Activated B cell treated with CpG ODN at 0.5 μM for 24 hours (primary cell): ENCODE data around the gene SPART. TPM values are rescaled to one million over a fixed set of nuclear protein-coding genes. Genes with fewer than 3 reads are reported as not detected.
"Not testable (repeated sequence)": the region's sequence is repeated elsewhere in the genome, so short reads cannot be mapped to it uniquely, and the experiment has no call there.

Source experiments
- ATAC-seq: fragments of 200-7000 bp; cut with Tn5 transposase; one replicate; pipeline ENCODE4 v1.10.0; 2021; ENCODE audit warnings: low read depth, mild to moderate bottlenecking, moderate library complexity
- CTCF ChIA-PET: fragments of 350-600 bp; sonication (Branson Sonifier 250); formaldehyde crosslinking; loops from one replicate; lab custom pipeline; 2021; ENCODE audit warnings: antibody characterized with exemption; lab: Charles Lee
- POLR2A ChIA-PET: fragments of 350-600 bp; sonication (Branson Sonifier 250); formaldehyde crosslinking; loops from one replicate; lab custom pipeline; 2021; ENCODE audit warnings: antibody characterized with exemption; lab: Charles Lee
- DNase-seq: peaks from one replicate; pipeline ENCODE4 v3.0.0; 2022
- H3K27ac Mint-ChIP-seq: one replicate; pipeline ENCODE4 v1.8.0; 2020; ENCODE audit warnings: mixed read lengths
- H3K27me3 Mint-ChIP-seq: one replicate; pipeline ENCODE4 v1.8.0; 2021; ENCODE audit warnings: mixed read lengths
- H3K36me3 Mint-ChIP-seq: one replicate; pipeline ENCODE4 v1.8.0; 2021; ENCODE audit warnings: low read depth, mixed read lengths
- H3K4me1 Mint-ChIP-seq: one replicate; pipeline ENCODE4 v1.8.0; 2021; ENCODE audit warnings: mixed read lengths
- H3K4me3 Mint-ChIP-seq: one replicate; pipeline ENCODE4 v1.8.0; 2020; ENCODE audit warnings: mild to moderate bottlenecking, mixed read lengths
- H3K9me3 Mint-ChIP-seq: one replicate; pipeline ENCODE4 v1.8.0; 2020; ENCODE audit warnings: mixed read lengths
- intact Hi-C: fragments of 100-400 bp; cut with micrococcal nuclease; formaldehyde crosslinking; loops from one replicate; pipeline ENCODE4 v1.15.1; 2024
- total RNA-seq: library from RNA; stranded (reverse); gene quantifications from 2 replicates; pipeline ENCODE4 v1.2.3, GENCODE V29; 2022
- TF ChIP-seq, protein P1 (sequence below): fragments of 200-600 bp; IDR thresholded peaks from one replicate; pipeline ENCODE4 v1.8.0; 2022; ENCODE audit warnings: antibody characterized with exemption, mild to moderate bottlenecking

SPART gene
- total RNA-seq, 1 donor from 2014 or later, result 19.8 TPM

DNA sequence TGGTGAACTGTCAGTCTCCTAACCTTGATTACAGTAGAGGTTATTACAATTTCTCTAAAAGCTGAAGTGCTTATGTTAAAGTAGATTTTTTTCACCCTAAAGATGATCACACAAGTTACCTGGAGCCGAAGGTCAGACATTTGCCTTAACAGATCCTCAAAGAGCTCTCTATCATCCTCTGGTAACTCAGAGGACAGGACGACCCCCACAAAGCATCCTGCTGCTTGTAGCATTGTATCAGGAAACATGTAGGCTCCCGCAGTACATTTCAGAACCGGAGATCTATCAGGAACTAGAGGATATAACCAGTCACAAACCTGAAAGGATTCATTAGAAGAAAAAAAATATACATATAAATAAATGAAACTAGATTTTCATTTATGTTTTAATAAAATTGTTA lies 14.9 kb downstream of the SPART start:
- ChIA-PET CTCF (no interaction called here), POLR2A (no interaction called here)
- H3K27ac Mint-ChIP-seq, result no peak overlapping the region
- ATAC-seq, result no peak
- peaks cover 35% of the 10 kb centered on the region for H3K36me3 Mint-ChIP-seq
- intact Hi-C loops, result no loop called here
- H3K4me3 Mint-ChIP-seq, result no peak overlapping the region
- no peaks in the 10 kb centered on the region for H3K27me3 Mint-ChIP-seq
- DNase-seq, result no peak
- TF ChIP-seq, protein P1, sequence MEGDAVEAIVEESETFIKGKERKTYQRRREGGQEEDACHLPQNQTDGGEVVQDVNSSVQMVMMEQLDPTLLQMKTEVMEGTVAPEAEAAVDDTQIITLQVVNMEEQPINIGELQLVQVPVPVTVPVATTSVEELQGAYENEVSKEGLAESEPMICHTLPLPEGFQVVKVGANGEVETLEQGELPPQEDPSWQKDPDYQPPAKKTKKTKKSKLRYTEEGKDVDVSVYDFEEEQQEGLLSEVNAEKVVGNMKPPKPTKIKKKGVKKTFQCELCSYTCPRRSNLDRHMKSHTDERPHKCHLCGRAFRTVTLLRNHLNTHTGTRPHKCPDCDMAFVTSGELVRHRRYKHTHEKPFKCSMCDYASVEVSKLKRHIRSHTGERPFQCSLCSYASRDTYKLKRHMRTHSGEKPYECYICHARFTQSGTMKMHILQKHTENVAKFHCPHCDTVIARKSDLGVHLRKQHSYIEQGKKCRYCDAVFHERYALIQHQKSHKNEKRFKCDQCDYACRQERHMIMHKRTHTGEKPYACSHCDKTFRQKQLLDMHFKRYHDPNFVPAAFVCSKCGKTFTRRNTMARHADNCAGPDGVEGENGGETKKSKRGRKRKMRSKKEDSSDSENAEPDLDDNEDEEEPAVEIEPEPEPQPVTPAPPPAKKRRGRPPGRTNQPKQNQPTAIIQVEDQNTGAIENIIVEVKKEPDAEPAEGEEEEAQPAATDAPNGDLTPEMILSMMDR, result no peak
- H3K4me1 Mint-ChIP-seq, result peaks cover 2% of the 10 kb centered on the region
- H3K9me3 Mint-ChIP-seq, result no peaks in the 10 kb centered on the region

DNA sequence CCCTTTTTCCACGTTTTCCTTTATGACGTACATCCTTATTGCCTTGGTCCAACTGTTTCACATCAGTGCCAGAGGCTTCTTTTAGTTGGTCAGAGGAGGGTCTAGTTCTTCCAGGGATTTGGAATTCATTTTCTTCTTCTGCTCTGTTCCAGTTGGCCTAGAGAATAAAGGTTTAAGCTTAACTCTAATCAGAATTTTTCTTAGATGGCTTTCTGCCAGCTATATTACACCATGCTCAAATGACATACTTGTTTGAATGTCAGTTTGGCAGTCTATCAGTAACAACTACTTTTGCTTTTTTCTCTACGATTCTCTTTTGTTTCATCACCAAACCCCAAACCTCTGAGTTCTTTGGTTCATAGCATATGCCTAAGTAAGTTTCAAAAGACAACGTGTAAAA lies 16.8 kb downstream of the SPART start:
- Mint-ChIP-seq H3K4me3 (no peak overlapping the region), H3K27me3 (no peaks in the 10 kb centered on the region), H3K27ac (no peak overlapping the region), H3K4me1 (no peaks in the 10 kb centered on the region), H3K9me3 (no peaks in the 10 kb centered on the region), H3K36me3 (peaks cover 48% of the 10 kb centered on the region)
- POLR2A ChIA-PET, result no interaction called here
- TF ChIP-seq, protein P1, result no peak
- intact Hi-C loops, result no loop called here
- no peak for DNase-seq
- no peak for ATAC-seq
- CTCF ChIA-PET, result no interaction called here

DNA sequence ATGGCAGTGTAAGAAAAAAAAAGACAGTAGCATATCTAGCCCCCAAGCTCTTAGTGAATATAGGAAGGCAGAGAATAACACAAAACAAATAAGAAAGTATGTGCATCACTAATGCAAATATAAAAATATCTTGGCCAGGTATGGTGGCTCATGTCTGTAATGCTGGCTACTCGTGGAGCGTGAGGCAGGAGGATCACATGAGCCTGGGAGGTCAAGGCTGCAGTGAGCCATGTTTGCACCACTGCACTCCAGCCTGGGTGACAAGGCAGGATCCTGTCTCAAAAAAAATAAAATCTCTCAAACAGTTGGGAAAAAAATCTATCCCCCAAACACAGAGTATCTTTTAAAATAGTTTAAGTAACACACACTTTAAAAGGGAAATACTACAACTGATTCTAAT lies 17.4 kb downstream of the SPART start:
- H3K27ac Mint-ChIP-seq, result no peak overlapping the region
- H3K4me3 Mint-ChIP-seq, result no peak overlapping the region
- TF ChIP-seq, protein P1, result no peak
- H3K9me3 Mint-ChIP-seq, result no peaks in the 10 kb centered on the region
- DNase-seq, result no peak
- CTCF ChIA-PET, result no interaction called here
- peaks cover 52% of the 10 kb centered on the region for H3K36me3 Mint-ChIP-seq
- POLR2A ChIA-PET, result no interaction called here
- no peaks in the 10 kb centered on the region for H3K27me3 Mint-ChIP-seq
- ATAC-seq, result no peak
- H3K4me1 Mint-ChIP-seq, result no peaks in the 10 kb centered on the region
- intact Hi-C loops, result no loop called here

DNA sequence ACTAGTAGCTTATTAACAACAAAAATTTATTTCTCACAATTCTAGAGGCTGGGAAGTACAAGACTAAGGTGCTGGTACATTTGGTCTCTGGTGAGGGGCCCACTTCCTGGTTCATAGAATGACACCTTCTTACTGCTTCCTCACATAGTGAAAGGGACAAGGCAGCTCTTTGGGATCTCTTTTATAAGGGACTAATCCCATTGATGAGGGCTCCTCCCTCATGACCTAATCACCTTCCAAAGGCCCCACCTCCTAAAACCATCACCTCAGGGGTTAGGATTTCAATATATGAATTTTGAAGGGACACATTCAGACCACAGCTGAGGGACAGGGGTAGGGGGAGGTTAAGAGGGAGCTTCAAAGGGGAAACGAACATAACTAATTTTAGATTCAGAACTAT lies 20.3 kb downstream of the SPART start:
- POLR2A ChIA-PET, result no interaction called here
- Mint-ChIP-seq H3K9me3 (no peaks in the 10 kb centered on the region), H3K36me3 (peaks cover 56% of the 10 kb centered on the region), H3K4me3 (no peak overlapping the region), H3K27ac (no peak overlapping the region), H3K27me3 (no peaks in the 10 kb centered on the region), H3K4me1 (no peaks in the 10 kb centered on the region)
- TF ChIP-seq, protein P1, result no peak
- DNase-seq (no peak), ATAC-seq (no peak)
- CTCF ChIA-PET, result no interaction called here
- intact Hi-C loops, result no loop called here

DNA sequence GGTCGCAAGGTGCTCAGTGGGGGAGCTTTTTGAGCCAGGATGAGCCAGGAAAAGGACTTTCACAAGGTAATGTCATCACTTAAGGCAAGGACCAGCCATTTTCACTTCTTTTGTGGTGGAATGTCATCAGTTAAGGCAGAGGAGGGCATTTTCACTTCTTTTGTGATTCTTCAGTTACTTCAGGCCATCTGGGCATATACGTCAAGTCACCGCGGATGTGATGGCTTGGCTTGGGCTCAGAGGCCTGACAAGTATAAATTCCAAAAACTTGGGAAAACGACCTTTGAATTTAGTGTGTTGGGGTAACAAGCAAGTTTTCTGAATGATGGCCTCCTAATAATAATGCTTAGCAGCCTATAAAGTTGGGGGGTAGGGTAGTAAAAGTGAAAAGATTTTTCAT lies 21.3 kb downstream of the SPART start:
- intact Hi-C loops, DNase-seq, H3K27me3 Mint-ChIP-seq, CTCF ChIA-PET, H3K9me3 Mint-ChIP-seq, POLR2A ChIA-PET, H3K27ac Mint-ChIP-seq, ATAC-seq, H3K4me1 Mint-ChIP-seq, H3K4me3 Mint-ChIP-seq: not testable (repeated sequence)
- peaks cover 47% of the 10 kb centered on the region for H3K36me3 Mint-ChIP-seq

DNA sequence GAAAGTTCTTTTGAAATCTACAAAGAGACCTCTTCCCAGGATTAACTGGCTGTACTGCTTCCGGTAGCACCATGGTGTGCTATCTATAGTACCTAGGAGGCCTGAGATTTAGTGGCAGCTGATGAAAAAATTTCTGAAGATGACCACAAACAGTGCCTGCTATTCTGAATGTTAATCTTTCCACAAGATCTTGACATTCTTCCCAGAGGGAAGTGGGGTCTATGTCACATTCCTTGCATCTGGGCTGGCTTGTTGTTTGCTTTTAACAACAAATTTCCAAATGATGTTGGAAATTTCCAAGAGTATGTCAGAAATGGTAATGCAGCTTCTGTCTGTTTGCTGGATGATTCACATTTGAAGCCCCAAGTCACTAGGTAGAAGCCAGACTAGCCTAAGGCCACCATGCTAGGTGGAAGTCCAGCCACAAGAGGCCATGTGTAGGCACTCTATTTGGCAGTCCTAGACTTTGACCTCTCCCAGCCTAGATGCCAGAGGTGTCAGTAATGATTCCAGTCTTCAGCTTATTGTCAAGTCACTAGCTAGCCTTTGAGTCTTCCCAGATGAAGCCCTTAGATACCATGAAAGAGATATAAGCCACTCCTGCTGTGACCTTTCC lies 22.1 kb downstream of the SPART start:
- DNase-seq, result no peak
- TF ChIP-seq, protein P1, result no peak
- H3K9me3 Mint-ChIP-seq, result no peaks in the 10 kb centered on the region
- ChIA-PET POLR2A (no interaction called here), CTCF (no interaction called here)
- H3K27ac Mint-ChIP-seq, result no peak overlapping the region
- H3K36me3 Mint-ChIP-seq, result peaks cover 42% of the 10 kb centered on the region
- intact Hi-C loops, result no loop called here
- no peaks in the 10 kb centered on the region for H3K4me1 Mint-ChIP-seq
- no peak for ATAC-seq
- H3K27me3 Mint-ChIP-seq, result no peaks in the 10 kb centered on the region
- H3K4me3 Mint-ChIP-seq, result no peak overlapping the region
